PC-3 (cell line): ENCODE data around the gene C20orf96. TPM values are rescaled to one million over a fixed set of nuclear protein-coding genes. Genes with fewer than 3 reads are reported as not detected.

Experiments used
- ATAC-seq: fragments of 200-7000 bp; cut with Tn5 transposase; 2 replicates; pipeline ENCODE4 v1.9.1; 2020; ENCODE audit warnings: mild to moderate bottlenecking, moderate library complexity
- BruUV-seq: library from RNA; stranded (reverse); fragments of 400-500 nt; replicated peaks from 2 replicates; lab custom pipeline; 2021; lab: Mats Ljungman, UMichigan
- CTCF ChIA-PET: fragments of 300-600 bp; sonication (Branson Sonifier 250); formaldehyde crosslinking; loops from one replicate; lab custom pipeline; 2022; ENCODE audit warnings: antibody characterized with exemption; lab: Charles Lee
- POLR2A ChIA-PET: fragments of 300-600 bp; sonication (Branson Sonifier 250); formaldehyde crosslinking; loops from one replicate; lab custom pipeline; 2022; ENCODE audit warnings: antibody characterized with exemption; ENCODE audit not compliant: unreplicated experiment; lab: Charles Lee
- DNase-seq: peaks from one replicate; pipeline ENCODE4 v3.0.0-alpha.2; 2015
- H2AFZ ChIP-seq: fragments of 300-600 bp; sonication (generic); 2 replicates; pipeline ENCODE4 v1.6.0; 2016; ENCODE audit warnings: antibody characterized with exemption, low read length
- H3F3A ChIP-seq: fragments of 300-600 bp; sonication (generic); one replicate; pipeline ENCODE4 v1.6.0; 2017; ENCODE audit warnings: antibody characterized with exemption, low read length, control low read depth, mild to moderate bottlenecking; ENCODE audit not compliant: unreplicated experiment
- H3K27ac ChIP-seq: fragments of 300-600 bp; sonication (generic); 2 replicates; pipeline ENCODE4 v1.5.1; 2016; ENCODE audit warnings: mild to moderate bottlenecking, low read length
- H3K27me3 ChIP-seq: fragments of 300-600 bp; sonication (generic); 2 replicates; pipeline ENCODE4 v1.6.1; 2016; ENCODE audit warnings: low read length, mixed read lengths
- H3K36me3 ChIP-seq: fragments of 300-600 bp; sonication (generic); 2 replicates; pipeline ENCODE4 v1.6.1; 2016; ENCODE audit warnings: low read depth, mixed run types, low read length, mixed read lengths
- H3K4me1 ChIP-seq: fragments of 300-600 bp; sonication (generic); 2 replicates; pipeline ENCODE4 v1.5.1; 2016; ENCODE audit warnings: low read length; ENCODE audit not compliant: insufficient read depth
- H3K4me2 ChIP-seq: fragments of 300-600 bp; sonication (generic); 2 replicates; pipeline ENCODE4 v1.6.0; 2016; ENCODE audit warnings: low read length
- H3K4me3 ChIP-seq: fragments of 300-600 bp; sonication (generic); 2 replicates; pipeline ENCODE4 v1.5.1; 2016; ENCODE audit warnings: mild to moderate bottlenecking, low read length, mixed read lengths
- H3K79me2 ChIP-seq: fragments of 300-600 bp; sonication (generic); 2 replicates; pipeline ENCODE4 v1.6.1; 2017; ENCODE audit warnings: low read length, mixed read lengths
- H3K9ac ChIP-seq: fragments of 300-600 bp; sonication (generic); 2 replicates; pipeline ENCODE4 v1.6.0; 2016; ENCODE audit warnings: mild to moderate bottlenecking, low read length
- H3K9me2 ChIP-seq: fragments of 300-600 bp; sonication (generic); replicated peaks from 2 replicates; pipeline ENCODE4 v1.6.1; 2016; ENCODE audit warnings: mixed run types, low read length, mixed read lengths
- H3K9me3 ChIP-seq: fragments of 300-600 bp; sonication (generic); 2 replicates; pipeline ENCODE4 v1.6.1; 2016; ENCODE audit warnings: low read length, mixed read lengths
- H4K20me1 ChIP-seq: fragments of 300-600 bp; sonication (generic); 2 replicates; pipeline ENCODE4 v1.6.1; 2016; ENCODE audit warnings: low read length, mixed read lengths
- EZH2 ChIP-seq: fragments of 300-600 bp; sonication (generic); IDR thresholded peaks from one replicate; pipeline ENCODE4 v1.6.1; 2017; ENCODE audit warnings: antibody characterized with exemption, mild to moderate bottlenecking, low read length; ENCODE audit not compliant: unreplicated experiment
- EZH2phosphoT487 ChIP-seq: fragments of 300-600 bp; sonication (generic); IDR thresholded peaks from 2 replicates; pipeline ENCODE4 v1.6.1; 2018; ENCODE audit warnings: mild to moderate bottlenecking, antibody characterized with exemption, low read length, borderline replicate concordance
- intact Hi-C: fragments of 100-400 bp; cut with micrococcal nuclease; formaldehyde crosslinking; loops from 2 replicates; pipeline ENCODE4 v1.9.0; 2023
- total RNA-seq: library from RNA; depleted of rRNA; stranded (reverse); fragments of >200 nt; gene quantifications from 2 replicates; pipeline ENCODE4 v1.2.3, GENCODE V29; 2014
- TF ChIP-seq, protein P1 (sequence below): fragments of 300-600 bp; sonication (generic); conservative IDR thresholded peaks from 2 replicates; pipeline ENCODE4 v1.5.1; 2017; ENCODE audit warnings: antibody characterized with exemption, low read depth, mild to moderate bottlenecking, low read length

Gene C20orf96
- total RNA-seq, 1 experiment from 2014 or later: 3.4 TPM

DNA sequence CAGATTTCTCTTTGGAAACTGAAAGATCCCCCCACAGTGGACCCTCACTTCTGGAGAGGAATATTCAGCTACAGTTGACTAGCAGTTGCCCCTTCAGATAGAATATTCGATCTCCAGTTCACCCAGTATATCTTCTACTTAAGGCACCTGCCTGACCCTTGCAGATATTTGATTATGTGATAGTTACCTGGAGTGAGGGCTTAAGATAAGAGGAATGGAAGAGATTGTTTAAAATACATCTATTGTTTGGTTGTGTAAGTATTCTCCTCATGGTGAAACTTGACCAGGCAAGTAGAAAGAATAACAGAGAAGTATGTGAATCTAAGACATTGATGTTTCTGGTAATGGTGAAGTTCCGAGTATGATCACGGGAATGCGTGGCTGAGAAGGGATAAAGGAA, 5.3 kb upstream of the C20orf96 start:
- Histone ChIP-seq H3K9me2 (no peaks in the 10 kb centered on the region), H2AFZ (no peak overlapping the region), H3F3A (no peaks in the 10 kb centered on the region), H3K9me3 (no peaks in the 10 kb centered on the region), H3K4me1 (peaks cover 33% of the 10 kb centered on the region), H3K36me3 (no peaks in the 10 kb centered on the region), H3K4me3 (no peak overlapping the region), H3K27me3 (no peaks in the 10 kb centered on the region), H3K27ac (no peak overlapping the region), H3K4me2 (no peak overlapping the region), H3K9ac (no peak overlapping the region), H4K20me1 (peaks cover 26% of the 10 kb centered on the region), H3K79me2 (peaks cover 42% of the 10 kb centered on the region)
- intact Hi-C loops: no loop called here
- DNase-seq: no peak
- no TSS peak for BruUV-seq
- CTCF ChIA-PET: no interaction called here
- TF ChIP-seq, protein P1, sequence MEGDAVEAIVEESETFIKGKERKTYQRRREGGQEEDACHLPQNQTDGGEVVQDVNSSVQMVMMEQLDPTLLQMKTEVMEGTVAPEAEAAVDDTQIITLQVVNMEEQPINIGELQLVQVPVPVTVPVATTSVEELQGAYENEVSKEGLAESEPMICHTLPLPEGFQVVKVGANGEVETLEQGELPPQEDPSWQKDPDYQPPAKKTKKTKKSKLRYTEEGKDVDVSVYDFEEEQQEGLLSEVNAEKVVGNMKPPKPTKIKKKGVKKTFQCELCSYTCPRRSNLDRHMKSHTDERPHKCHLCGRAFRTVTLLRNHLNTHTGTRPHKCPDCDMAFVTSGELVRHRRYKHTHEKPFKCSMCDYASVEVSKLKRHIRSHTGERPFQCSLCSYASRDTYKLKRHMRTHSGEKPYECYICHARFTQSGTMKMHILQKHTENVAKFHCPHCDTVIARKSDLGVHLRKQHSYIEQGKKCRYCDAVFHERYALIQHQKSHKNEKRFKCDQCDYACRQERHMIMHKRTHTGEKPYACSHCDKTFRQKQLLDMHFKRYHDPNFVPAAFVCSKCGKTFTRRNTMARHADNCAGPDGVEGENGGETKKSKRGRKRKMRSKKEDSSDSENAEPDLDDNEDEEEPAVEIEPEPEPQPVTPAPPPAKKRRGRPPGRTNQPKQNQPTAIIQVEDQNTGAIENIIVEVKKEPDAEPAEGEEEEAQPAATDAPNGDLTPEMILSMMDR: no peak
- TF ChIP-seq EZH2: no peak
- TF ChIP-seq EZH2phosphoT487: no peak
- POLR2A ChIA-PET: no interaction called here
- ATAC-seq: no peak

DNA sequence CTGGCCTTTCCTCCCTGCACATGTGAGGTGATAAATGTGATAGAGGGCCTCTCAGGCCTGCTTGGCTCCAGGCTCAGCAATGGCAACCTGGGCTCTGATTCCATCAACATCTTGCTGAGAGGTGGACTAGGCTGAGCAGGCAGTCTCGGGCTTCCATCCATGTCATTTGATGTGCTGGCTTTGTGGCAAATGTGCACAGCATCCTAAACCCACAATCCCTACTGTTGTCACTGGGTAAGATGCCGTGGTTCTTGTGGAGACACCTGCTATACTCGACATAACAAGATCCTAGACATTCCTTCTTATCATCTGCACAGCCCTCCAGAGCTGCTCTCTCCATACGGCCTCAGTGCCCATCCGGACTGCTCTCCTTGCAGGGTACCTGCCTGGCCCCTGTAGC, 4.1 kb upstream of the C20orf96 start:
- no peak for DNase-seq
- Histone ChIP-seq H3K9me2 (no peaks in the 10 kb centered on the region), H3K27me3 (no peaks in the 10 kb centered on the region), H3K9me3 (no peaks in the 10 kb centered on the region), H3K36me3 (no peaks in the 10 kb centered on the region), H3K9ac (no peak overlapping the region), H3K27ac (no peak overlapping the region), H3K4me2 (no peak overlapping the region), H2AFZ (no peak overlapping the region), H3K4me3 (no peak overlapping the region), H4K20me1 (peaks cover 14% of the 10 kb centered on the region), H3K4me1 (peaks cover 23% of the 10 kb centered on the region), H3F3A (no peaks in the 10 kb centered on the region), H3K79me2 (peaks cover 32% of the 10 kb centered on the region)
- no peak for ATAC-seq
- TF ChIP-seq EZH2 (no peak), EZH2phosphoT487 (no peak)
- TF ChIP-seq, protein P1: no peak
- intact Hi-C loops: no loop called here
- ChIA-PET POLR2A (no interaction called here), CTCF (interaction anchor here (0.5 kb wide), 1 partner anchor 36 kb away, joined by 3 read pairs; no protein-coding TSS in a partner anchor)
- BruUV-seq: no TSS peak

DNA sequence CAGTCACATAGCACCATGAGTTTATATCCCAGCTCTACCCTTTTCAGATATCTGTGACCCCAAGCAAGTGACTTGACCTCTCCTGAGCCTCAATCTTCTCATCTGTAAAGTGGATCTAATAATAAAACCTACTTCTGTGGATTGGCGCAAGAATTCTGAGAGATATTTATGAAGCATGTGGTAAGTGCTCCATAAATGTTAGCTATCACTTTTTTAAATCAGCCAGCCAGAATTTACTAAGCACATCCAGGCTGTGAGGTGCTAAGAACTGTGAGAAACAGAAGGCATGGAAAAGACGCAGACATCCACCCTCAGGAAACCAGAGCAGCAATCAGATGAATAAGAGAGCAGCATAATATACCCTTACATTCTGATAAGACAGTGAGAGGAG, 862 bp downstream of the C20orf96 start:
- H3K9me2 ChIP-seq: no peaks in the 10 kb centered on the region
- H3K4me3 ChIP-seq: peak overlapping the region; percentile 84
- CTCF ChIA-PET: no interaction called here
- H3K27me3 ChIP-seq: no peaks in the 10 kb centered on the region
- POLR2A ChIA-PET: no interaction called here
- peak; percentile 14; the same call in 1 of the 2 replicates for ATAC-seq
- H2AFZ ChIP-seq: peak overlapping the region; percentile 98
- intact Hi-C loops: no loop called here
- peaks cover 30% of the 10 kb centered on the region for H3K4me1 ChIP-seq
- DNase-seq: peak; percentile 23
- H3F3A ChIP-seq: no peaks in the 10 kb centered on the region
- TF ChIP-seq, protein P1: no peak
- no peak for TF ChIP-seq EZH2phosphoT487
- TF ChIP-seq EZH2: no peak
- no peaks in the 10 kb centered on the region for H3K36me3 ChIP-seq
- H4K20me1 ChIP-seq: no peaks in the 10 kb centered on the region
- H3K9me3 ChIP-seq: no peaks in the 10 kb centered on the region
- no peak overlapping the region for H3K27ac ChIP-seq
- H3K4me2 ChIP-seq: peak overlapping the region; percentile 84
- peaks cover 12% of the 10 kb centered on the region for H3K79me2 ChIP-seq
- no TSS peak for BruUV-seq
- peak overlapping the region; percentile 69 for H3K9ac ChIP-seq
